CD4-positive, alpha-beta T cell treated with Interleukin-17A for 4 hours (primary cell): Measurements from ENCODE around the gene FAM237A.

Source experiments
- DNase-seq: peaks from one replicate; pipeline ENCODE4 v3.0.0-alpha.2; 2020; ENCODE audit warnings: mixed read lengths

FAM237A gene

GRCh38 chr2:206642075-206643025, at the start of gene FAM237A:
TSS of gene FAM237A (plus strand) at chr2:206642487. CDS start at chr2:206644237, 1,750 bp downstream.
- DNase-seq = no peak

DNA sequence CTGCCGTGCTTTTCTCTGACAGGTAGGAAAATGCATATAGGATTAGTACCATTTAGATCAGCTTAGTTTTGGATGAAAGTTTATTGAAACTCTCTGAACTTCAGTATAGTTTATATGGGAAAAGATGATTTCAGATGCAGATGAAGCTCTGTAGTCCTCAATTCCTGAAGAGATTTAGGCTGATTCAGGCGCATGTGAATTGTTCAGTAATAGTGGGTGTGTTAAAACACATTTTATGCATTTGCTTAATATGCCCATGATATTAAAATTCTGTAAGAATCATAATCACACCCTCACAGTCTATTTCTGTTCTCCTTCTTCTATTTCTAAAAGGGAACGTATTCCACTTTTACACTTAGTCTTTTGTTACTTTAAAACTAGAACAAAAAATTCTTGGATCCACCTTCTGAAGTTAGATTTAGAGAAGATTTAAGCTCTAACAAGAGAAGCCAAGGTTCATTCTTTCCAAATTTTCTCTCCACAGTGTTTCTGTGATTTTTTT, 44.5 kb upstream of the FAM237A start:
- no peak for DNase-seq

- DNase-seq = no peak
Measured at GRCh38 chr2:206603243-206603642, 39.0 kb upstream of the FAM237A start.

GRCh38 chr2:206610451-206610850, 31.8 kb upstream of the FAM237A start:
- DNase-seq = no peak

GRCh38 chr2:206611191-206611590, 31.1 kb upstream of the FAM237A start:
- DNase-seq = no peak

DNA sequence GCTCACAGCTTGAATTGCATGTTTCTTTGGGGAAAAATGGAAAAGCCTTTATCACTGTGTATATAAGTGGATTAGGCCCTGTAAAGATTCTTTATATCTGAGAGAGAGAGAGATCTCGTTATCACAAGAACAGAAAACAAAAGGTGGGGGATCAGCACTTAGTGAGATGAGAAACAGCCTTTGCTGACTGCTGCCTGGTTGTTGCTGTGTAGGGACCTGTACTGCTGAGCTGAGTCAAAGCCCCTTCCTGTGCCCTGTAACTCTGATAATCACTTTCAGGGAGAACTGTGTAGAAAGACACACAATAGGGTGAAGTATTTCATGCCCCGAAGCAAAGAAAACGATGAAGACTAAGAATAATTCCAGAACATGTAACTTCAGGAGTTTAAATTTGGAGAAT, 30.6 kb upstream of the FAM237A start:
- DNase-seq = no peak

GRCh38 chr2:206614811-206615210, 27.5 kb upstream of the FAM237A start:
- DNase-seq = no peak

DNA sequence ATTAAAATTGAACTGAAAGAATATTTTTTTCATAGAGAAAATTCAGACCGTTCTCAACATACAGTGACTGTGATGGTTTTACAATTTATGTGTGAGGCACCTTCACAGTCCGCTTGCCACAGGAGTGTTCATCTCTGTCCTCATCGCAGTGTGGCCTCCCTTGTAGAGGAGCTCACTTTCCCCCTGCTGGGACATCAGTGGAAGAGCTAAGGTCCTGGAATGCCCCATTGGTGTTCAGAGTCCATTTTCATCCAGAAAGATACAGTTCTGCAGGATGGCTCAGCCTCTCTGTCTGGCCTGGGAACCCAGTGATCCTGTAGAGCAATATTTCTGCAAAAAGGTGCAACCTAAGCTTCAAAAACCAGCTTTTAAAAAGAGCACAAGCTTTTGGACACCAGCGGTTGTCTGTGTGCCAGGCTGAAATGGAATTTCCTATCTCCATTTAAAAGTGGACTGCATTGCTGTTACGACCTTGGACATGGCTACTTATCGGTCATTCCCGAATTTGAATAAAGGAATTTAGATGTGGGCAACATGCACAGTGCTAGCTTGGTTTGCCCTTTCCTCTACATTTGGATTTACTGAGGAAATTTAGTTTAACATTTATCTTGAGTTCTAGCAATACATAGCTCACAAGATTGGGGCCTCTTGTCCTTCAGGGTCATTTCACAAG, 26.7 kb upstream of the FAM237A start:
- no peak for DNase-seq

DNA sequence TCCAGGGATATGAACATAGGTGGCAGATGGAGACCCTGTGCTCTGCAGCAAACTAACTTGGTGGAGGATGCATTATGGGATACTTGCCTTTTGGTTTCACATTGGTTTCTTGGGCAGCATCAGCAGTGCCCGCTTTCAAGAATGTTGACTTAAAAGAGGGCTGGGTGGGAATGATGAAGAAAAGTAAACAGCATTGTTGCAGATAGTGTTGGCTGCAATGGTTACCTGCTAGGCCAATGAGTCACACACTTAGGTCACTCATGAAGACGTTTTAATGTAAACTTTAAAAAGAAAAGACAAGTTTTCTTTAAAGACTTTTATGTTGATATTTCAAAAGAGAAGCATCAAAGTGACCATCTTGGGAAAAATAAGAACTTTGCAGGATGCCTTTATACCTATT, 26.1 kb upstream of the FAM237A start:
- no peak for DNase-seq

DNA sequence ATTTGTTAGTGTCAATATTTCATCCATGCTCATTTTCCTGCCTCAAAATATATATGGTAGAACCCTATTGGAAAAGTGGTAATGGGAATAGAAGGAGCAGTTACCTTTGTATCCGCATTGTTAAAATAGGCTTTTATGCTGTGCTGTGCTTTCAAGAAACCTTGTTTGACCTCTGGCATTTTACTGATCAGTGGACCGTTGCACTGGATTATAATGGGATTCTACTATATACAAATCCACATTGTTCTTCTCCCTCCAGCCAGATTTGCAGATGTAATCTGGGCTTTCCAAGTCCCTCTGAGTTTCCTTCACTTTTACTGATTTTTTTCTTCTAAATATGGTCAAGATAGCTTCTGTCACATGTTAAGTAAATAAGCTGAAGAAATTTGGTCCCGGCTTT, 23.3 kb upstream of the FAM237A start:
- DNase-seq = no peak

- DNase-seq = no peak
Measured at GRCh38 chr2:206626108-206626507, 16.2 kb upstream of the FAM237A start.

DNA sequence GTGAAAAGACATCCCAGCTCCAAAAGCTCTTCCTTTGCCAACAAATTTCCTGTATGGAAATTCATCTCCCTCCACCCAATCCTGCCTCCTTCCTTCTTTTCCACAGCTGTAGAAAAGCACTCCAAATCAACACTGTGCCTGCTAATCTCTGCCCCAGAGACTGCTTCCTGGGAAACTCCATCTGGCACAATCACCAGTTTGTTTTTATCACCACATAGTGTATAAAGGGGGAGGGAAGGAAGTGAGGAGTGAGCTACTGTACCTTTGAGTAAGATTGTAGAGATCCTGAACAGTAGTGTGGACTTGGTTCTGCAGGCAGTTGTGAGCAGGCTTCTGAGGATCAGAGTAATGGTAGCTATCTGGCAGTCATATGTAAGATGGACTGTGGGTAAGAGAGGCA, 14.7 kb upstream of the FAM237A start:
- no peak for DNase-seq

GRCh38 chr2:206631340-206631739, 10.9 kb upstream of the FAM237A start:
- DNase-seq = no peak

DNA sequence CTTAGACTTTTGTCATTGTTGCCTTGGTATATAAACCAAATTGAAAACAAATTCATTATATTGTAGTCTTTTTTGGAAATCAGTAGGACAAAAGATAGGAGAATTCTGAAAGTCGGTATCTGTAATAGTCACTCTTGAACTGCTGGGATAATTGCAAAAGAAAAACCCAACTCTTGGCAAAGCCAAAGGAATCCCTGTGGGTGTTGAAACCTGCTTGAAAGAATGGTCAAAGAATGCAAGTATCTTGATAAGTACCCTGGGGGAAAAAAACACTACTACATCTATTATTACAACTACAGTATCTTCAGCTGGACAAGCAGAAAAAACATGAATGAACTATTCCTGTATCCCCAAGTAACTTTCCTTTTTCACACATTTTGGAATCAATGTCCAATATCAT, 7.3 kb upstream of the FAM237A start:
- DNase-seq = no peak

DNA sequence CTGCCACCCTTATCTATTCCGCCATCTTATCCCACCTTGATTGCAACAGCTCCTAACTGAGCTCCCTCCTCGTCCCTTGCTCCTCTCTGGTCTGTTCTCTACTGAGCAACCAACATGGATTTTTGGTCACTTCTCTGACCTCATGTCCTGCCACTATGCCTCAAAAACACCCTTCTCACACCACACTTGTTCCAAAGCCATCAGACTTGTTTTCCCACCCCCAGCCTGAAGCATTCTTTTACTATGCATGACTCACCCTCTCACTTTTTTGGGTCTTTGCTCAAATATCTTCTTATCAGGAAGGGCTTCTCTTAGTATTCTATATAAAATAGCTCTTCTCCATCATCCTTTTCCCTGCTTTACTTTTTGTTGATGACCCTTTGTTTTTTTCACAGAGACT, 2.7 kb upstream of the FAM237A start:
- DNase-seq = no peak

GRCh38 chr2:206641226-206641625, 1.1 kb upstream of the FAM237A start:
- DNase-seq = no peak

DNA sequence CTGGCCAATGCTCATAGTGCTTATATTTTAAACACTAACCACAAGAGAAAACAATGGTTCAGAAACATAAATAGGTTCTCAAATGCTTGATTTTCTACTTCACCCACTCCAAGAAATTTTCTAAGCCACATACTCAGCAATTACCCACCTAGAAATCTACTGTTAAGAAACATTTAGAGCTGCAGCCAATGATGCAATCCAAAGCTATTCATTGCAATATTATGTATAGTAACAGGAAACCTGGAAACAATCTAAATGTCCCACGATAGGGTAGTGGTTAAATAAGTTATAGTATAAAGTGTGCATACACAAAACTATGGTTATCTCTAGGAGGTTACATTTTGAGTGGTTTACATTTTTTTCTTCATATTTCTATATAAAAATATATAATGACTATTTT, 5.7 kb downstream of the FAM237A start:
- no peak for DNase-seq

DNA sequence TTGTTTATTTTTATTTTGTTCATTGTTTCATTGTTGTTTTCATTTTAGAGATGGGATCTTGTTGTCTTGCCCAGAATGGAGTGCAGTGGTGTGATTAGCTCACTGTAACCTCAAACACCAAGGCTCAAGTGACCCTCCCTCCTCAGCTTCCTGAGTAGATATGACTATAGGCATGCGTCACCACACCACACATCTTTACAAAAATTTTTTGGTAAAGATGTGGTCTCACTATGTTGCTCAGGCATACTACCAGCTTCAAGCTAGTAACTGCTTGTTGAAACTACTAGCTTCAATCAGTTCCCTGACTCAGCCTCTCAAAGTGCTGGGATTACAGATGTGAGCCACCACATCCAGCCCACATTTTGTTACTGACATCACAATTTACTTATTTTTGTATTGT, 14.8 kb downstream of the FAM237A start:
- no peak for DNase-seq

DNA sequence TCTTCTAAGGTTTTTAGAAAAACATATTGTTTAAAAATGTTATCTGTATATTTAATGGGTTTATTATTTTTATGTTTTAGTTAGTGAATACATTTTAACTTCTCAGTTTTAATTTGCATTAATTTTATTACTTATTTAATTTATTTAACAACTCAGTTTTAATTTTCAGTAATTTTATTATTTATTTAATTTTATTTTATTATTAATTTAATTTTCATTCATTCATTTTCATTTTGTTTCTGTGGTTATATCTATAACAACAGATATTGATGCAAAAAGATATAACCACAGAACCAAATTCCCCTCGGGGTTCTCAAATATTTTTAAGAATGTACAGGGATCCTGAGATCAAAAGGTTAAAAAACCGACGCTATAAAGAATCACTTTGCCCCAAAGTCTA, 23.0 kb downstream of the FAM237A start:
- no peak for DNase-seq

DNA sequence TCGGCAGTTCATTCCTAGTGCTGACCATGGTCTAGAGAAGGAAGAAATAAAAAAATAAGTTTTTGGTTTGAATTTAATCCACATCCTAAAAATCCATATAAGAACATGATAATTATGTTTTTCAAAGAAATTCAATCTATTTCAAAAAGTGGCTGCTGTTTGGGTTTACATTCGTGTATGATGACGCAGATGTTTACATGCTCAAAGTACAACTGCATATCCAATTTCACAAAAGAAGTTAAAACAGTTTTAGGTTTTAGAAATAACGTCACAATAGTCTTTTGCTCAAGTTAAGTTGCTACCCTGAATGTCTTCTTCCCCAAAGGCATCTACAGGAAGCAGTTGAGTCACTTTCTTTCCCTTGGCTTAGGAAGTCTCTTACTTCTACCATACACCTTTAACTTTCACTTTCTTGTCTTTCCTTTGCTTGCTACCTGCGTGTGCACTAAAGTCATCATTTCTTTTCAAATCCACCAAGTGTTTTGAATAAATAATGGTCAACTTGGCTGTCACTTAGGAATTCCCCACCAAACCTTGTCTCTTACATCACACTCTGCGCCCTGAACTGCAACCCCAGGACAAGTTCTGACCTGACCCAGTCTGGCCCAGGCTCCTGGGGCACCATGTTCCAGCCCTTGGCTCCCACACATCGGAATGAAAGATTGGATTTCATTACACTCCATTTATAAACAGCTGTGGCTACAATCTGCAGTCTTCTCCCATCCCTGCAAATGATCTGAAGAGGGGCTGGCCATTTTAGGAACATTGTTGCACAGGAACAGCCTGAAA, 28.4 kb downstream of the FAM237A start:
- no peak for DNase-seq

DNA sequence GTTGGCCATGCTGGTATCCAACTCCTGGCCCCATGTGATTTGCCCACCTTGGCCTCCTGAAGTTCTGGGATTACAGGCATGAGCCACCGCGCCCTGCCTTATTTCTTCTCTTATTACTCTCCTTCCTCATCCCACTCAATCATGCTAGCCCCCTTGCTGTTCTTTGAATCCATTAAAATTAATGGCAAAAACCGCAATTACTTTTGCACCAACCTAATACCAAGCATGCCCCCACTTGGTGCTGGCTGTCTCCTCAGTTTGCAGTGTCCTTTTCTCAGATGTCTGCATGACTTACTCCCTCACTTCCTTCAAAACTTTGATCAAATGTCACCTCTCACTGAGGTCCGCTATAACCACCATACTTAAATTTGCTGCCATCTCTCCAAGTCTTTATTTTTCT, 41.3 kb downstream of the FAM237A start:
- no peak for DNase-seq

DNA sequence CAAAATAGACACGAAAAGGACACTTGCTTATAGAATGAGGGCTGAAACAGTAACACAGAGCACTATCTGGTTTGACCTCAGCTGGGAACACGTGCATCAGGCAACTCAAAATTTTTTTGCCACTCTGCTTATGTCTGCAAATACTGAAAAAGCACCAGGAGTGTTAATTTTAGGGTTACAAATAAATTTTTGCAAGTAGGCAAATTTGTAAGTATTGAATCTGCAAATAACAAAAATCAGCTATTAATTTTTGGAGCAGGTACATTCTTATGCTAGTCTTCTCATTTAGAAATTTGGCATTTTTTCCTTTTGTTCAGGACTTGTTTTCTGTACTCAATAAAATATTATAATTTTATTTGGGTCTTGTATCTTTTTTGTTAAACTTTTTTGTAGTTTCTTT, 46.2 kb downstream of the FAM237A start:
- no peak for DNase-seq

GRCh38 chr2:206688990-206689389, 46.7 kb downstream of the FAM237A start:
- DNase-seq = no peak
